Suprapubic skin (tissue), 4 donors: ENCODE data around the gene PDS5A. TPM values are rescaled to one million over a fixed set of nuclear protein-coding genes. Genes with fewer than 3 reads are reported as not detected.

Experiments
- DNase-seq, 2 donors: peaks; one replicate each; pipeline ENCODE4 v3.0.0-alpha.2; 2019; ENCODE audit warnings: low spot score in 2 of 2
- H3K27ac ChIP-seq: fragments of 200-600 bp; sonication (generic); one replicate; pipeline ENCODE4 v1.5.1; 2019
- H3K27me3 ChIP-seq: fragments of 200-600 bp; sonication (generic); one replicate; pipeline ENCODE4 v1.5.1; 2019
- H3K36me3 ChIP-seq: fragments of 200-600 bp; sonication (generic); one replicate; pipeline ENCODE4 v1.5.1; 2019
- H3K4me1 ChIP-seq: fragments of 200-600 bp; sonication (generic); one replicate; pipeline ENCODE4 v1.5.1; 2019
- H3K4me3 ChIP-seq: fragments of 200-600 bp; sonication (generic); one replicate; pipeline ENCODE4 v1.5.1; 2019; ENCODE audit warnings: mild to moderate bottlenecking
- H3K9me3 ChIP-seq: fragments of 200-600 bp; sonication (generic); one replicate; pipeline ENCODE4 v1.5.1; 2019
- CTCF ChIP-seq, 2 donors: fragments of 200-600 bp in 1 of 2; fragments of 450-650 bp in 1 of 2; sonication (generic) in 1 of 2; IDR thresholded peaks; one replicate each; pipeline ENCODE4 v1.5.1; 2016 to 2019; ENCODE audit warnings: antibody characterized with exemption in 2 of 2, mild to moderate bottlenecking in 1 of 2, moderate library complexity in 1 of 2
- EP300 ChIP-seq: sonication (generic); formaldehyde crosslinking; IDR thresholded peaks from one replicate; pipeline ENCODE4 v1.6.1; 2017; ENCODE audit warnings: antibody characterized with exemption
- POLR2A ChIP-seq, 2 donors: fragments of 450-650 bp; IDR thresholded peaks; one replicate each; pipeline ENCODE4 v1.6.1; 2017; ENCODE audit warnings: antibody characterized with exemption in 2 of 2, mild to moderate bottlenecking in 2 of 2, moderate library complexity in 2 of 2
- POLR2AphosphoS5 ChIP-seq, 3 donors: sonication (generic); formaldehyde crosslinking; IDR thresholded peaks; one replicate each; pipeline ENCODE4 v1.6.1; 2017; ENCODE audit warnings: antibody characterized with exemption in 3 of 3
- WGBS: methylation state at CpG from one replicate; pipeline ENCODE4 v1.1.5; 2018; 5-methylcytosine and 5-hydroxymethylcytosine counted together
- total RNA-seq, 4 donors: library from RNA; depleted of rRNA; stranded (reverse); fragments of >200 nt; gene quantifications; one replicate each; pipeline ENCODE4 v1.1.0, GENCODE V29; 2016

Gene PDS5A
- total RNA-seq, 4 donors from 2014 or later = 52.4 to 89.6 (median 68.9) TPM

- Histone ChIP-seq H3K9me3 (no peaks in the 10 kb centered on the region), H3K4me3 (no peak overlapping the region), H3K4me1 (no peaks in the 10 kb centered on the region), H3K36me3 (peaks cover 35% of the 10 kb centered on the region), H3K27me3 (no peaks in the 10 kb centered on the region), H3K27ac (no peak overlapping the region)
- TF ChIP-seq POLR2A (IDR thresholded peaks at IDR 0.05) (no peak), EP300 (no peak), CTCF (IDR thresholded peaks at IDR 0.05) (no peak), POLR2AphosphoS5 (IDR thresholded peaks at IDR 0.05) (no peak)
- 95% methylated on average over 6 of the region's 6 CpGs for WGBS
- no peak for DNase-seq
Measured at GRCh38 chr4:39883646-39884045, 94.1 kb downstream of the PDS5A start.

DNA sequence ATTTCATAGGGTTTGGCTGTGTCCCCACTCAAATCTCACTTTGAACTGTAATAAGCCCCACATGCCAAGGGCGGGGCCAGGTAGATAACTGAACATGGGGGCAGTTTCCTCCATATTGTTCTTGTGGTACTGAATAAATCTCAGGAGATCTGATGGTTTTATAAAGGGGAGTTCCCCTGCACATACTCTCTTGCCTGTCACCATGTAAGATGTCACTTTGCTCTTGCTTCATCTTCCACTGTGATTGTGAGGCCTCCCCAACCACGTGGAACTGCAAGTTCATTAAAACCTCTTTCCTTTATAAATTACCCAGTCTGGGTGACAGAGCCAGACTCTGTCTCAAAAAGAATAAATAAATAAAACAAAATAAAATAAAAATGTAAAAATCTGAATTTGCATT, 95.9 kb downstream of the PDS5A start:
- Histone ChIP-seq H3K9me3 (no peaks in the 10 kb centered on the region), H3K27me3 (no peaks in the 10 kb centered on the region), H3K36me3 (peaks cover 43% of the 10 kb centered on the region), H3K4me3 (no peak overlapping the region), H3K4me1 (no peaks in the 10 kb centered on the region), H3K27ac (no peak overlapping the region)
- 93% methylated on average over 2 of the region's 2 CpGs for WGBS
- no peak for DNase-seq
- TF ChIP-seq POLR2A (IDR thresholded peaks at IDR 0.05) (no peak), POLR2AphosphoS5 (IDR thresholded peaks at IDR 0.05) (no peak), CTCF (IDR thresholded peaks at IDR 0.05) (no peak), EP300 (no peak)

- Histone ChIP-seq H3K27ac (no peak overlapping the region), H3K4me3 (no peak overlapping the region), H3K4me1 (no peaks in the 10 kb centered on the region), H3K9me3 (no peaks in the 10 kb centered on the region), H3K36me3 (peaks cover 58% of the 10 kb centered on the region), H3K27me3 (no peaks in the 10 kb centered on the region)
- no peak for DNase-seq
- TF ChIP-seq POLR2A (IDR thresholded peaks at IDR 0.05) = no peak
- TF ChIP-seq EP300 = no peak
- no peak for TF ChIP-seq POLR2AphosphoS5 (IDR thresholded peaks at IDR 0.05)
- no peak for TF ChIP-seq CTCF (IDR thresholded peaks at IDR 0.05)
- WGBS = 88% methylated on average over 8 of the region's 8 CpGs
Measured at GRCh38 chr4:39877971-39878370, 99.7 kb downstream of the PDS5A start.

- 93% methylated on average over 2 of the region's 2 CpGs for WGBS
- H3K4me1 ChIP-seq = no peaks in the 10 kb centered on the region
- no peak for DNase-seq
- no peak for TF ChIP-seq CTCF (IDR thresholded peaks at IDR 0.05)
- H3K9me3 ChIP-seq = no peaks in the 10 kb centered on the region
- H3K36me3 ChIP-seq = peaks cover 76% of the 10 kb centered on the region
- H3K27ac ChIP-seq = no peak overlapping the region
- no peak overlapping the region for H3K4me3 ChIP-seq
- H3K27me3 ChIP-seq = no peaks in the 10 kb centered on the region
Measured at GRCh38 chr4:39873823-39874222, 103.9 kb downstream of the PDS5A start.

DNA sequence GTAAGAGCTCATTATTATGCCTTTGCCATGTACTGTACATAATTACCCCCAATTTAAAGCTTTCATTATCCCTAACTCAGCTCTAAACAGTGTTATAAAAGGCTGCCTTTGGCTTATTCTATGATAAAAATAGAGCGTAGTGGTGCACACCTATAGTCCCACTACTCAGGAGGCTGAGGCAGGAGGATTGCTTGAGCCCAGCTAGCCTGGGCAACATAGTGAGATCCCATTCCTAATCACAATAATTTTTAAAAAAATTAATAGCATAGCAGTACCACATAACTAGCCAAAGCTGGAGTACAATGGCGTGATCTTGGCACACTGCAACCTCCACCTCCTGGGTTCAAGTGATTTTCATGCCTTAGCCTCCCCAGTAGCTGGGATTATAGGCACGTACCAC, 112.4 kb downstream of the PDS5A start:
- no peak for TF ChIP-seq POLR2AphosphoS5 (IDR thresholded peaks at IDR 0.05)
- no peak for TF ChIP-seq EP300
- TF ChIP-seq POLR2A (IDR thresholded peaks at IDR 0.05) = no peak
- no peak for TF ChIP-seq CTCF (IDR thresholded peaks at IDR 0.05)
- H3K4me3 ChIP-seq = no peak overlapping the region
- no peak overlapping the region for H3K27ac ChIP-seq
- DNase-seq = no peak
- WGBS = 88% methylated on average over 3 of the region's 3 CpGs
- H3K9me3 ChIP-seq = no peaks in the 10 kb centered on the region
- peaks cover 41% of the 10 kb centered on the region for H3K36me3 ChIP-seq
- H3K4me1 ChIP-seq = no peaks in the 10 kb centered on the region
- H3K27me3 ChIP-seq = no peaks in the 10 kb centered on the region
